A673 (cell line): Measurements from ENCODE around the gene ACP1. TPM values are rescaled to one million over a fixed set of nuclear protein-coding genes. Genes with fewer than 3 reads are reported as not detected.

Source experiments
- BruUV-seq: library from RNA; stranded (reverse); fragments of 400-500 nt; replicated peaks from 2 replicates; lab custom pipeline; 2021; lab: Mats Ljungman, UMichigan
- CTCF ChIA-PET: fragments of 300-600 bp; sonication (Branson Sonifier 250); formaldehyde crosslinking; loops from one replicate; lab custom pipeline; 2022; ENCODE audit warnings: antibody characterized with exemption; lab: Charles Lee
- POLR2A ChIA-PET: fragments of 300-600 bp; sonication (Branson Sonifier 250); formaldehyde crosslinking; loops from one replicate; lab custom pipeline; 2022; ENCODE audit warnings: antibody characterized with exemption; ENCODE audit not compliant: low non-redundant PET; lab: Charles Lee
- DNase-seq: peaks from one replicate; pipeline ENCODE4 v3.0.0-alpha.2; 2015; ENCODE audit warnings: low spot score
- H3K27ac ChIP-seq: fragments of 200-600 bp; sonication (generic); 2 replicates; pipeline ENCODE4 v1.5.1; 2016; ENCODE audit warnings: mixed run types, low read depth, mild to moderate bottlenecking, mixed read lengths, antibody characterized with exemption, low read length; ENCODE audit not compliant: poor library complexity, severe bottlenecking
- H3K27me3 ChIP-seq: fragments of 200-600 bp; sonication (generic); replicated peaks from 2 replicates; pipeline ENCODE4 v1.6.1; 2017; ENCODE audit warnings: mixed run types, low read depth, mild to moderate bottlenecking, mixed read lengths, antibody characterized with exemption, low read length; ENCODE audit not compliant: insufficient read depth, poor library complexity
- H3K36me3 ChIP-seq: fragments of 200-600 bp; sonication (generic); 2 replicates; pipeline ENCODE4 v1.6.1; 2016; ENCODE audit warnings: mixed run types, mild to moderate bottlenecking, mixed read lengths, antibody characterized with exemption, low read length; ENCODE audit not compliant: insufficient read depth, poor library complexity, severe bottlenecking
- H3K4me1 ChIP-seq: fragments of 200-600 bp; sonication (generic); 2 replicates; pipeline ENCODE4 v1.6.1; 2017; ENCODE audit warnings: mixed run types, mild to moderate bottlenecking, mixed read lengths, antibody characterized with exemption, low read length; ENCODE audit not compliant: insufficient read depth, poor library complexity, severe bottlenecking
- H3K4me3 ChIP-seq: fragments of 200-600 bp; sonication (generic); 2 replicates; pipeline ENCODE4 v1.5.1; 2016; ENCODE audit warnings: low read depth, mixed run types, mild to moderate bottlenecking, mixed read lengths, low read length; ENCODE audit not compliant: poor library complexity, severe bottlenecking
- H3K9me3 ChIP-seq: fragments of 200-600 bp; sonication (generic); 2 replicates; pipeline ENCODE4 v1.6.1; 2016; ENCODE audit warnings: mixed run types, low read depth, mild to moderate bottlenecking, mixed read lengths, antibody characterized with exemption, low read length; ENCODE audit not compliant: poor library complexity, severe bottlenecking
- CTCF ChIP-seq: fragments of 300-800, 200-600 bp; sonication (generic); conservative IDR thresholded peaks from 2 replicates; pipeline ENCODE4 v1.5.1; 2017; ENCODE audit warnings: low read depth, mild to moderate bottlenecking, antibody characterized with exemption, low read length, moderate library complexity, mixed read lengths
- EZH2 ChIP-seq: fragments of 200-600 bp; sonication (generic); IDR thresholded peaks from 2 replicates; pipeline ENCODE4 v1.6.1; 2017; ENCODE audit warnings: borderline replicate concordance, low read depth, mild to moderate bottlenecking, mixed read lengths, antibody characterized with exemption, low read length; ENCODE audit not compliant: poor library complexity, severe bottlenecking
- intact Hi-C: fragments of 100-400 bp; cut with micrococcal nuclease; formaldehyde crosslinking; loops from one replicate; pipeline ENCODE4 v1.10.0; 2022; ENCODE audit not compliant: unreplicated experiment
- total RNA-seq: library from RNA; stranded (reverse); gene quantifications from 2 replicates; pipeline ENCODE4 v1.2.3, GENCODE V29; 2021

The ACP1 gene
- total RNA-seq, 1 experiment from 2014 or later, result 161 TPM

GRCh38 chr2:248724-249123 is 16.0 kb upstream of the ACP1 start:
- H3K36me3 ChIP-seq, result no peaks in the 10 kb centered on the region

GRCh38 chr2:249538-250042 is 15.2 kb upstream of the ACP1 start:
- no peaks in the 10 kb centered on the region for H3K27me3 ChIP-seq
- no TSS peak for BruUV-seq
- no peaks in the 10 kb centered on the region for H3K36me3 ChIP-seq
- no peak for DNase-seq
- intact Hi-C loops, result loop anchor here (5.0 kb wide), 1 partner anchor 43 kb away; no protein-coding TSS in a partner anchor
- H3K4me1 ChIP-seq, result peaks cover 3% of the 10 kb centered on the region
- no peak for TF ChIP-seq CTCF
- no peak for TF ChIP-seq EZH2
- H3K4me3 ChIP-seq, result no peak overlapping the region
- ChIA-PET POLR2A (no interaction called here), CTCF (no interaction called here)
- H3K9me3 ChIP-seq, result no peaks in the 10 kb centered on the region
- no peak overlapping the region for H3K27ac ChIP-seq

More at GRCh38 chr2:248724-249123, 16.0 kb upstream of the ACP1 start:
- H3K4me1 ChIP-seq, result peaks cover 3% of the 10 kb centered on the region
- H3K9me3 ChIP-seq, result no peaks in the 10 kb centered on the region
- H3K27me3 ChIP-seq, result no peaks in the 10 kb centered on the region
- no peak for TF ChIP-seq EZH2
- TF ChIP-seq CTCF, result no peak
- intact Hi-C loops, result loop anchor here (5.0 kb wide), 1 partner anchor 44 kb away; no protein-coding TSS in a partner anchor
- ChIA-PET CTCF (no interaction called here), POLR2A (no interaction called here)
- no peak for DNase-seq
- no peak overlapping the region for H3K4me3 ChIP-seq
- H3K27ac ChIP-seq, result no peak overlapping the region
- BruUV-seq, result no TSS peak

GRCh38 chr2:252001-252602 is 12.6 kb upstream of the ACP1 start:
- Histone ChIP-seq H3K36me3 (no peaks in the 10 kb centered on the region), H3K27ac (no peak overlapping the region), H3K4me3 (no peak overlapping the region), H3K27me3 (no peaks in the 10 kb centered on the region), H3K4me1 (peaks cover 3% of the 10 kb centered on the region), H3K9me3 (peaks cover 2% of the 10 kb centered on the region)
- BruUV-seq, result no TSS peak
- intact Hi-C loops, result no loop called here
- no peak for DNase-seq
- ChIA-PET CTCF (no interaction called here), POLR2A (no interaction called here)
- no peak for TF ChIP-seq CTCF
- no peak for TF ChIP-seq EZH2
